H1 (cell line): ENCODE results near the gene TMBIM4. TPM values are rescaled to one million over a fixed set of nuclear protein-coding genes. Genes with fewer than 3 reads are reported as not detected.

ENCODE experiments used
- ATF3 ChIP-seq: IDR thresholded peaks from 2 replicates; pipeline ENCODE4 v1.6.1; 2011; ENCODE audit warnings: low read depth, mild to moderate bottlenecking, low read length; ENCODE audit not compliant: insufficient read depth
- CTCF ChIP-seq, 3 experiments: IDR thresholded peaks; 1 replicate in 2 of 3; 2 replicates in 1 of 3; pipeline versions ENCODE4 v1.5.1 to v1.6.1; 2011; ENCODE audit warnings: low read length in 3 of 3, mild to moderate bottlenecking in 3 of 3, inconsistent platforms in 2 of 3, low read depth in 1 of 3, moderate library complexity in 1 of 3; ENCODE audit not compliant: insufficient read depth in 1 of 3; ENCODE audit errors: control extremely low read depth in 1 of 3
- RBBP5 ChIP-seq: IDR thresholded peaks from 2 replicates; pipeline ENCODE4 v1.7.1; 2012; ENCODE audit warnings: low read depth, mild to moderate bottlenecking, inconsistent platforms, low read length, moderate library complexity, borderline replicate concordance
- RFX5 ChIP-seq: IDR thresholded peaks from 2 replicates; pipeline ENCODE4 v1.6.1; 2011; ENCODE audit warnings: low read depth, low read length, improper control_type of control experiment, borderline replicate concordance
- TEAD4 ChIP-seq: IDR thresholded peaks from 2 replicates; pipeline ENCODE4 v1.6.1; 2012; ENCODE audit warnings: low read depth, low read length, inconsistent platforms, mixed read lengths
- YY1 ChIP-seq: IDR thresholded peaks from 2 replicates; pipeline ENCODE4 v1.6.1; 2011; ENCODE audit warnings: low read depth, mild to moderate bottlenecking, low read length
- polyA plus RNA-seq, 7 experiments: library from polyadenylated mRNA; depleted of rRNA in 3 of 7; stranded (reverse) in 5 of 7; unstranded in 2 of 7; fragments of >200 nt in 5 of 7; fragments of 200-250 nt in 2 of 7; gene quantifications; 1 replicate in 5 of 7; 2 replicates in 1 of 7; 4 replicates in 1 of 7; pipeline versions ENCODE4 v1.2.1 to v1.2.3, GENCODE V29; 2011 to 2013; ENCODE audit warnings: missing spikeins in 2 of 7, mixed read lengths in 2 of 7
- total RNA-seq: library from RNA; stranded (reverse); fragmentation: NEBNext Ultra II Directional; extraction: Animal tissue kit (Norgen Biotek cat#: 25700); gene quantifications from 2 replicates; pipeline ENCODE4 v1.2.1, GENCODE V29; 2021

TMBIM4 gene
- total and polyA plus RNA-seq, 2 of the 8 experiments (the other 6 are each of a cell fraction or from before 2014, with no cell fraction given), result 12.8 to 46.6 TPM

GRCh38 chr12:66165141-66165540, 4.7 kb downstream of the TMBIM4 start (continued):
- no peak for TF ChIP-seq CTCF (IDR thresholded peaks at IDR 0.05; ENCODE audit: control extremely low read depth in 1 of 3, insufficient read depth in 1 of 3, low read depth in 1 of 3, low read length in 3 of 3)
- no peak for TF ChIP-seq ATF3
- no peak for TF ChIP-seq RFX5
- TF ChIP-seq RBBP5, result no peak
- no peak for TF ChIP-seq TEAD4
- TF ChIP-seq YY1, result no peak
